Nephron progenitor cell (in vitro differentiated cells): ENCODE results near the gene ENO2.
"Not testable (repeated sequence)": the region's sequence is repeated elsewhere in the genome, so short reads cannot be mapped to it uniquely, and the experiment has no call there.

Experiments
- DNase-seq: peaks from one replicate; pipeline ENCODE4 v3.0.0; 2021
- H3K27ac Mint-ChIP-seq: 2 replicates; pipeline ENCODE4 v1.8.0; 2021; ENCODE audit warnings: mild to moderate bottlenecking, moderate library complexity, mixed read lengths
- H3K27me3 Mint-ChIP-seq: 2 replicates; pipeline ENCODE4 v1.8.0; 2021; ENCODE audit warnings: mild to moderate bottlenecking, low read depth, mixed read lengths; ENCODE audit not compliant: poor library complexity
- H3K36me3 Mint-ChIP-seq: 2 replicates; pipeline ENCODE4 v1.8.0; 2021; ENCODE audit warnings: low read depth, mixed read lengths
- H3K4me1 Mint-ChIP-seq: 2 replicates; pipeline ENCODE4 v1.8.0; 2021; ENCODE audit warnings: mixed read lengths
- H3K4me3 Mint-ChIP-seq: 2 replicates; pipeline ENCODE4 v1.8.0; 2021; ENCODE audit warnings: mild to moderate bottlenecking, moderate library complexity, mixed read lengths
- H3K9me3 Mint-ChIP-seq: 2 replicates; pipeline ENCODE4 v1.8.0; 2021; ENCODE audit warnings: mild to moderate bottlenecking, moderate library complexity, mixed read lengths
- CTCF ChIP-seq: fragments of 200-600 bp; sonication (generic); IDR thresholded peaks from 2 replicates; pipeline ENCODE4 v1.5.0; 2021; ENCODE audit warnings: antibody characterized with exemption

The ENO2 gene

GRCh38 chr12:6904280-6905276 is 9.8 kb upstream of the ENO2 start, which contains the start of gene LRRC23:
LRRC23 (plus strand) TSS chr12:6904822; CDS start chr12:6905634, 812 bp downstream.
- DNase-seq, result peak; percentile 98
- Mint-ChIP-seq H3K36me3 (no peaks in the 10 kb centered on the region), H3K27me3 (peaks cover 13% of the 10 kb centered on the region), H3K27ac (peak within 1 kb of the TSS; percentile 66), H3K4me3 (no peak within 1 kb of the TSS), H3K4me1 (peaks cover 4% of the 10 kb centered on the region), H3K9me3 (no peaks in the 10 kb centered on the region)
- no peak for TF ChIP-seq CTCF

GRCh38 chr12:6905414-6906040 is 8.9 kb upstream of the ENO2 start:
- H3K9me3 Mint-ChIP-seq, result no peaks in the 10 kb centered on the region
- H3K27ac Mint-ChIP-seq, result no peak overlapping the region
- H3K4me3 Mint-ChIP-seq, result no peak overlapping the region
- DNase-seq, result no peak
- H3K27me3 Mint-ChIP-seq, result peaks cover 17% of the 10 kb centered on the region
- H3K36me3 Mint-ChIP-seq, result no peaks in the 10 kb centered on the region
- no peaks in the 10 kb centered on the region for H3K4me1 Mint-ChIP-seq
- TF ChIP-seq CTCF, result no peak

GRCh38 chr12:6908141-6908540 is 6.2 kb upstream of the ENO2 start:
- peaks cover 35% of the 10 kb centered on the region for H3K27me3 Mint-ChIP-seq
- not testable (repeated sequence) for DNase-seq, H3K27ac Mint-ChIP-seq, H3K4me3 Mint-ChIP-seq, H3K9me3 Mint-ChIP-seq, H3K4me1 Mint-ChIP-seq, H3K36me3 Mint-ChIP-seq

- H3K27ac Mint-ChIP-seq, result no peak overlapping the region
- no peak for TF ChIP-seq CTCF
- no peak overlapping the region for H3K4me3 Mint-ChIP-seq
- peaks cover 37% of the 10 kb centered on the region for H3K27me3 Mint-ChIP-seq
- DNase-seq, result no peak
- no peaks in the 10 kb centered on the region for H3K9me3 Mint-ChIP-seq
- H3K4me1 Mint-ChIP-seq, result peaks cover 17% of the 10 kb centered on the region
- H3K36me3 Mint-ChIP-seq, result no peaks in the 10 kb centered on the region
Observed at GRCh38 chr12:6909421-6910145, 4.8 kb upstream of the ENO2 start.

GRCh38 chr12:6912164-6912935 is 2.0 kb upstream of the ENO2 start:
- no peak for DNase-seq
- Mint-ChIP-seq H3K36me3 (peaks cover 5% of the 10 kb centered on the region), H3K27me3 (peaks cover 37% of the 10 kb centered on the region), H3K27ac (no peak overlapping the region), H3K9me3 (no peaks in the 10 kb centered on the region), H3K4me3 (peak overlapping the region; percentile 67), H3K4me1 (peaks cover 45% of the 10 kb centered on the region)
- TF ChIP-seq CTCF, result no peak
